GM19238 (cell line): ENCODE measurements around the gene DCST2.

Experiments
- DNase-seq: peaks from one replicate; pipeline ENCODE4 v3.0.0; 2011; ENCODE audit warnings: low spot score; ENCODE audit not compliant: insufficient read length

DCST2 gene

GRCh38 chr1:155049651-155050559, 16.3 kb upstream of the DCST2 start:
- no peak for DNase-seq

DNA sequence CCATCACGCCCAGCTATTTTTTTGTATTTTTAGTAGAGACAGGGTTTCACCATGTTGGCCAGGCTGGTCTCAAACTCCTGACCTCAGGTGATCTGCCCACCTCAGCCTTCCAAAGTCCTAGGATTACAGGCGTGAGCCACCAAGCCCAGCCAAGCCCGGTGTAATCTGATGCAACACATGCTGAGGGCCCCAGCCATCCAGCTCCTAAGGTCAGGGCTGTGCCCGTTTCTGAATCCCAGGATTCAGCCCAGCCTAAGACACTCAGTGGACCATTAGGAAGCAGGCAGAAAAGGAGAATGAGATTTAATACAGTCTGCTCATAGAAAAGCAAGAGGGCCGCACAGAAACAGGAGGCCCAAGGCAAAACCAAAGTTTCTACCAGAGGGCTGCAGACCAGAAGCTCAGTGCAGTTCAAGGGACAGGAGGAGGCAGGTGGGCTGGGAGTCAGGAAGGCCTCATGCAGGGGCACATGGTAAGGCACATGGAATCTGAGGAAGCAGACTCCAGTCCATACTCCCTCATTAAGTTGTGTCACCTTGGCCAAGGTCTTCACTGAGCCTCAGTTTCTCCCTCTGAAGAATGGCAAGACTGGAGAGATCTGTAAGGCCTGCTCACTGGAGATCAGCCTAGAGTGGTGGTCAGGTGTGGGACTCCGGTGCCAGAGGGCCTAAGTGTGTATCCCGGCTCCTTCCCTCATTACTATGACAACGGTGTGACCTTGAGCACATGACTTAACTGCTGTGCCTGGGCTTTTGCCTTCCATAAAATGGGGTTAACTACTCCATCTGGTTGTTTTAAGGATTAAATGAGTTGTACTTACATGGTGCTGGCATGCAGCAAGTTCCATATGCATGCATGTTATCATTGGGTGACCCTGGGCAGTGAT, 15.1 kb upstream of the DCST2 start:
- DNase-seq, result no peak

DNA sequence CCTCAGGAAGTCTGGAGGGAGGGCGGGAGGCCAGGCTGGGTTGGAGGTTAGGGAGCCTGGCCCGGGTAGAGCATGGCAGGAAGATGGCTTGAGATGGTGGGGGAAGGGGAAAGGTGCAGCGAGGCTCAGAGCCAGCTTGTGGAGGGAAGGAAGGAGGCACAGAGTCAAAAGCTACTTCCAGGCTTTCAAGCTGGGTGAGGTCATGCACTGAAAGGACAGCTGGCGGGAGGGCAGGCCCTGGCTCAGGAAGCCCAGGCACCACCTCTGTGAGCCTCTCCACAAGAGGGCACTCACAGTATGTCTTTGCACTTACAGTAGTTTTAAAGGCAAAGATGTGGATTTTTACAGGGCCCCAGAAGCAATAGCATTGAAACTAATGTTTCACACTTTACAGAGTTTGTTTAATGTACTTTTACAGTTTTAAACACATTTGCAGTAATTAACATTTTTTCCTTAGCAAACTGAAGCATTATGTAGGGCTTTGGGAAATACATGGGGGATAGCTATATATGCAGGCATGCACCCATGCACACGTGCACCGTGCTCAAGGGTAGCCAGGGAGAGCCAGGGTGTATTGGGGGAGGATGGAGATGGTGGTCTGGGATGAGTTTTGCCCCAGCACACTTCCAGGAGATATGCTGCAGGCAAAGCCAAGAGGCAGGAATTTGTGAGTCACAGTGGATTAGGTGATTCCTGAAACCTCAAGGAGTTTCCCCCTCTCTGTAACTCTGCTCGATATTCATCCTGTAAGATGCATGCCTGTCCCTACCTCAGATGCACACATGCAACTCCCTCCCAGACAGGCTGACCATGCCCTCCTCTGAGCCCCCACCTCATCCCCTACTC, 11.5 kb upstream of the DCST2 start:
- DNase-seq, result no peak

DNA sequence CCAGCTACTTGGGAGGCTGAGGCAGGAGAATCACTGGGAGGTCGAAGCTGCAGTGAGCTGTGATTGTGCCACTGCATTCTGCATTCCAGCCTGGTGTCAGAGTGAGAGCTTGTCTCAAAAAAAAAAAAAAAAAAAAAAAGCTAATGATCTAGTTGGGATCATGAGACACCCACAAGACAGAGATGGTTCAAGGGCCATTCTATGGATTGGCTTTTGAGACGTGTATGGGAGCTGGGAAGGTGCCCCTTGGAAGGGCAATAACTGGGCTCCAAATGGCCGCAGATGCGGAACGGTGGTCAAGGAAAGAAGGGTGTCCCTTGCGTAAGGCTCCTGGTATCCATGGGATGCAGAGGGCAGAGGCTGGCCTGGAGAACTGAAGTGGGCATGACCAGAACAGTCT, 10.8 kb upstream of the DCST2 start:
- DNase-seq, result no peak

- no peak for DNase-seq
Observed at GRCh38 chr1:155043793-155044192, 10.2 kb upstream of the DCST2 start.

- no peak for DNase-seq
Observed at GRCh38 chr1:155043301-155043702, 9.7 kb upstream of the DCST2 start.

GRCh38 chr1:155042789-155043188, 9.2 kb upstream of the DCST2 start:
- DNase-seq, result no peak

DNA sequence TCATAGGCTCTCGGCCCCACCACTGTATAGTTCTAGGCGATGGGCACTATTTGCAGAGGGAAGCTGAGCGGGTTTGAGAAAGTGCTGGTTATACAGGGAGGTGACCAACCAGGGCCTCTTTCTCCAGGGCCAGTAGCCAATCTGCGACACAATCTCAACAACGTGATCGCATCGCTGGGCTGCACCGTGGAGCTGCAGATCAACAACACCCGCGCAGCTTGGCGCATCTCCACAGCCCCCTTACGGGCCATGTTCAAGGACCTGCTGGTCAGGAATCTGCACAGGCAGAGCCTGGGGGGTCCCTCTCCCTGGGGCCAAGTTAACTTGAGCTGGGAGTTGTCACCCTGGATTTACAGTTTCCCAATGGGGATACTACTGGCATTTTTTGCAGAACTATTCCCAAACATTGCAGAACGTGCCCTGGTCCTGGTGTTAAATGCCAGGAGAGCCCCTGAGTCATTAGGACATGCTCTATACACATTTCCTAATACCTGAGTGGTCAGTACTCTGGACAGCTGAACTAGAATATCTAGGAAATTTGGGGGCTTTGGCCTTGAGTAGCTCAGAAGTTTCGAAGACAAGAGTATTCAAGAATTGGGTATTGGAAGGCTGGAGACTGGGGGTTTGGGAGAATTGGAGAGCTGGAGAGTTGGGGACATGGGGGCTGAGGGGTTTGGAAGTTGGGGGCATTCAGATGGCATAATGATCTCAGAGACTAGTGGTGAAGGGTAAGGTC, 6.9 kb upstream of the DCST2 start:
- DNase-seq, result no peak

GRCh38 chr1:155039308-155039669, 5.7 kb upstream of the DCST2 start:
- DNase-seq, result no peak

- DNase-seq, result no peak
Observed at GRCh38 chr1:155038602-155039307, 5.2 kb upstream of the DCST2 start.

DNA sequence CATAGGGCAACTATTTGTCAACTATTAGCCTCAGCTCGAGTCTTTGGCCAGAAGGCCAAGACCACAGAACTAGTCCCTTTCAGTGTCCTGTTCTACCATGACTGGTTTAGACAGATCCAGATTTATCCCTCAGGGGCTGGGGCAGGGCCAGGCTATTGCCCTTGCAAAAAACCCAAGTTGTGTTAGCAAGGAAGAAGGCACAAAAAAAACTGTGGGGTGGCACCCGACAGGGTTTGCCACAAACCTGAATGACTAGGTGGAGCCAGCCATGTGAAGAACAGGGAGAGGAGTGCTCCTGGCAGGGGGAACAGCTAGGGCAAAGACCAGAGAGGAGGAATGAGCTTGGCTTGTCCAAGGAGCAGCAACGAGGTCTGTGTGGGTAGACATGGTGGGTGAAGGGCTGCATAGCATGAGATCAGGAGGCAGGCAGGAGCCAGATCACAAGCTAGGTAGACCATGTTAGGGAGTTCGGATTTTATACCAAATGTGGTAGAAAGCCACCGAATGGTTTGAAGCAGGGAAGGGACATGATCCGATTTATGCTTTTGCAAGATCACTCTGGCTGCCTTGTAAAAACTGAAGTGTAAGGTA, 4.4 kb upstream of the DCST2 start:
- DNase-seq, result no peak

- DNase-seq, result no peak
Observed at GRCh38 chr1:155037043-155037442, 3.5 kb upstream of the DCST2 start.

DNA sequence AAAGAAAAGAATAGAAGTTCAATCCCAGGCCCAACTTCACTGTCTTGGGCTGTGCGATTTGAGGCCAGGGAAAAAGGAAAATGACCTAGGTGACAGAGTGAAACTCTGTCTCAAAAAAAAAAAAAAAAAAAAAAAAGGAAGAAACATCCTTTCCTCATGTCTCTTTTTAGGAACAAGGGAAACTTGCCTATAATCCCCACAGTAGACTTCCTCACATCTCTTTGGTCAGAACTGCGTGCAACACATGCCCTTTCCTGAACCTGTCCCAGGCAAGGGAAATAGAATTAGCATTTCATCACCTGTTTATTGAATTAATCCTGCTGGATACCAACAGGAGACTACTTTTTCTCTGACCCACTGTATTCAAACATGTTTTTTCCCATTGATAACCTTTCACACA, 2.4 kb upstream of the DCST2 start:
- no peak for DNase-seq

DNA sequence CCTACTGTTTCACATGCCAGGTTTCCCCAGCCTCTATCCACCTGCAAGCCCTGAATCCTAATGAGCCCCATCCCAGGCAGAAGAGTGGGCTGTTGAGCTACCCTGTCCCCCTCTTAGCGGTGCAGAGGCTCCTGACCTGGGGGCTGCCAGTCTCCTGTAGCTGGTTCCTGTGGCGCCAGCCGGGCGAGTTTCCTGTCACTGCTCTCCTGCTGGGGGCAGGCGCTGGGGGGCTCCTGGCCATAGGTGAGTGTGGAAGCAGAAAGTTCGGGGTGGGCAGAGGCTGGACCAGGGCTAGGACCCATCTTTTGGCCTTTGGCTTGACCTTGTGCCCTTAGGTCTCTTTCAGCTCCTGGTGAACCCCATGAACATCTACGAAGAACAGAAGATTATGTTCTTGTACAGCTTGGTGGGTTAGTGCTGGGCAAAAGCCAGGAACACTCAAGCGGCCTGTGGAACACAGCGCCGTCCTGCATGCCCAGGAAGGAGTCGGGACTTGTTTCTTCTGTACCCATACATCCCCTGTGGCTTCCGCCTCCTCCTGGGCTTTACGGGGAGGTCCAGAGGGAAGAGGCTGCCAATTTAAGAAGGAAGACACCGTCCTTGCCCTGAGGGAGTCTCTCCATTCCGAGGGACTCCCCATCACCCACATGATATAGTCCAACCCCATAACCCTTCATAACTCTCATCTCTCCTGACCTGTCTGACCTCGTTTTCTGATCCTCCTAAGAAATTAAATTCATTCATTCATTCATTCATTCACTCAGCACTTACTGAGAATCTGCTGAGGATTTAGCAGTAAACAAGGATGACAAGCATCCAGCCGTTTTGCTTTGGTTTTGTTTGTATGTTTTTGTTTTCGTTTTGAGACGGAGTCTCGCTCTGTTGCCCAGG, 982 bp upstream of the DCST2 start:
- DNase-seq, result no peak

DNA sequence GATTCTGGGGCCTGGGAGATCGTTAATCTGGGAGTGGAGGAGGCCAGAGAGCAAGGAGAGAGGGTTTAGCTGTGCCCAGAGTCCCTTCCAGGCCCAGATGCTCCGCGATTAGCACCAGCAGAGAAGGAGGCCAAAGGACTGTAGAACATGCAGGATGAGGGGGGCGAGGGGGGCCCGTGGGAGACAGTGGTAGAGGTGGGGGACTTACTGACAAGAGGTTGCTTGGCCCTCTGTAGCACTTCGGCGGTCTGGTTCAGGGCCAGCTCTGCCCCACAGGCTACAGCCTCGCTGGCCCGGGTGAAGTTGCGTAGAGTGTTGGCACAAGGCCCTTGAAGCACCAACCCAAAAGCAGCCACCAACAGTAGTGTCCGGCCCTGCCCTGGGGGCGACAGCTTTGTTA, 695 bp downstream of the DCST2 start:
- DNase-seq, result no peak

GRCh38 chr1:155030899-155031298, 2.7 kb downstream of the DCST2 start:
- no peak for DNase-seq

DNA sequence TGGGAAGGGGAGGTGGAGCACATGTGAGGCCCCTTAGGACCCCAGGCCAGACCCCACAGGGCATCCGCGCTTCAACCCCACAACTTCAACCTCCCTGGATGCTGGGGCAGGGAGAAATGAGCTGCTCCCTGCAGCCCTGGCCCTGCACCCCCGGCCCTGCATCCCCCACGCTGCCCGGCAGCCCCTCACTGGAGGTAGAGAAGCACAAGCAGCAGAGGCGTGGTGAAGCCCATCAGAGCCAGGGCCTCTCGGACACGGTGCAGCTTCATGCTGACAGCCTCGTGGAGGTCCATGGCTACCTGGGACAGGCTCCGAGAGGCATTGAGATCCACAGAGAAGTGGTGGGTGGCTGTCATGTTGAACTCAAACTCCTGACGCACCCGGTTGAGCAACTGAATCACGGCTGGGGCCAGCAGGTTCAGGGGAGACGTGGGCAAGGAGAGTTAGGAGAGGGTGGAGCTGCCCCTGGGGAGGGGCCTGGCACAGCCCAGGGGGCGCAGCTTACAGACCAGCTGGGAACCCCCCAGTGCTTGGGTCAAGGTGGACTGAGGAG, 3.3 kb downstream of the DCST2 start:
- DNase-seq, result no peak

- DNase-seq, result no peak
Observed at GRCh38 chr1:155029513-155030242, 3.9 kb downstream of the DCST2 start.
